ENCODE data around the gene MYEF2. TPM values are rescaled to one million over a fixed set of nuclear protein-coding genes. Genes with fewer than 3 reads are reported as not detected.

MYEF2 gene
- total and polyA plus RNA-seq, 2 experiments from 2014 or later = 62.0 to 79.7 TPM

- H3K27me3 Mint-ChIP-seq (ENCODE audit: insufficient read depth, low read depth, poor library complexity) = no peaks in the 10 kb centered on the region
- H3K79me2 ChIP-seq (replicated peaks; ENCODE audit: insufficient read depth) = peaks cover 74% of the 10 kb centered on the region
These were observed 3.0 kb downstream of the MYEF2 start for GRCh38 chr15:48175126-48175525.

More at GRCh38 chr15:48175126-48175525, 3.0 kb downstream of the MYEF2 start:
- DNase-seq (ENCODE audit: low spot score) (no peak), ATAC-seq (no peak)
- Histone ChIP-seq H3K4me1 (ENCODE audit: insufficient read depth) (peaks cover 40% of the 10 kb centered on the region), H3K9me2 (ENCODE audit: insufficient read depth) (no peaks in the 10 kb centered on the region), H3K4me2 (no peak overlapping the region), H3K27me3 (ENCODE audit: insufficient read depth) (no peaks in the 10 kb centered on the region), H4K20me1 (replicated peaks; ENCODE audit: insufficient read depth) (0 out of 2 replicates have a peak, but pooled peaks cover 14% of the 10 kb centered on the region), H3K4me3 (no peak overlapping the region), H2AFZ (no peak overlapping the region), H3K27ac (ENCODE audit: low read depth) (no peak overlapping the region), H3F3A (replicated peaks; ENCODE audit: low read depth) (no peaks in the 10 kb centered on the region), H3K36me3 (ENCODE audit: insufficient read depth) (no peaks in the 10 kb centered on the region)
- no peaks in the 10 kb centered on the region for H3K36me3 Mint-ChIP-seq (ENCODE audit: low read depth)
- H3K4me1 Mint-ChIP-seq = peaks cover 64% of the 10 kb centered on the region
- no peak overlapping the region for H3K27ac Mint-ChIP-seq
- H3K4me3 Mint-ChIP-seq = no peak overlapping the region
- no peaks in the 10 kb centered on the region for H3K9me3 Mint-ChIP-seq
- TF ChIP-seq ZNF114 (CRISPR knock-in tag; IDR thresholded peaks at IDR 0.05) (no peak), EZH2phosphoT487 (IDR thresholded peaks at IDR 0.05; ENCODE audit: unreplicated experiment) (no peak), NANOG (IDR thresholded peaks at IDR 0.05; ENCODE audit: borderline replicate concordance) (no peak), EZH2 (IDR thresholded peaks at IDR 0.05; ENCODE audit: low read depth, unreplicated experiment) (no peak), CREB1 (CRISPR knock-in tag; IDR thresholded peaks at IDR 0.05; ENCODE audit: low read depth) (no peak), CTCF (conservative IDR thresholded peaks at IDR 0.05; ENCODE audit: low read depth in 2 of 2) (no peak), JUNB (IDR thresholded peaks at IDR 0.05; ENCODE audit: unreplicated experiment) (no peak), STAT1 (IDR thresholded peaks at IDR 0.05; ENCODE audit: unreplicated experiment) (no peak), REST (IDR thresholded peaks at IDR 0.05; ENCODE audit: unreplicated experiment) (no peak), ZNF331 (CRISPR knock-in tag; IDR thresholded peaks at IDR 0.05; ENCODE audit: low read depth) (no peak), POLR2AphosphoS5 (IDR thresholded peaks at IDR 0.05; ENCODE audit: low read depth) (no peak)
- TF ChIP-seq, protein P1, sequence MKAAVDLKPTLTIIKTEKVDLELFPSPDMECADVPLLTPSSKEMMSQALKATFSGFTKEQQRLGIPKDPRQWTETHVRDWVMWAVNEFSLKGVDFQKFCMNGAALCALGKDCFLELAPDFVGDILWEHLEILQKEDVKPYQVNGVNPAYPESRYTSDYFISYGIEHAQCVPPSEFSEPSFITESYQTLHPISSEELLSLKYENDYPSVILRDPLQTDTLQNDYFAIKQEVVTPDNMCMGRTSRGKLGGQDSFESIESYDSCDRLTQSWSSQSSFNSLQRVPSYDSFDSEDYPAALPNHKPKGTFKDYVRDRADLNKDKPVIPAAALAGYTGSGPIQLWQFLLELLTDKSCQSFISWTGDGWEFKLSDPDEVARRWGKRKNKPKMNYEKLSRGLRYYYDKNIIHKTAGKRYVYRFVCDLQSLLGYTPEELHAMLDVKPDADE (IDR thresholded peaks at IDR 0.05) = no peak
- TF ChIP-seq, protein P2, sequence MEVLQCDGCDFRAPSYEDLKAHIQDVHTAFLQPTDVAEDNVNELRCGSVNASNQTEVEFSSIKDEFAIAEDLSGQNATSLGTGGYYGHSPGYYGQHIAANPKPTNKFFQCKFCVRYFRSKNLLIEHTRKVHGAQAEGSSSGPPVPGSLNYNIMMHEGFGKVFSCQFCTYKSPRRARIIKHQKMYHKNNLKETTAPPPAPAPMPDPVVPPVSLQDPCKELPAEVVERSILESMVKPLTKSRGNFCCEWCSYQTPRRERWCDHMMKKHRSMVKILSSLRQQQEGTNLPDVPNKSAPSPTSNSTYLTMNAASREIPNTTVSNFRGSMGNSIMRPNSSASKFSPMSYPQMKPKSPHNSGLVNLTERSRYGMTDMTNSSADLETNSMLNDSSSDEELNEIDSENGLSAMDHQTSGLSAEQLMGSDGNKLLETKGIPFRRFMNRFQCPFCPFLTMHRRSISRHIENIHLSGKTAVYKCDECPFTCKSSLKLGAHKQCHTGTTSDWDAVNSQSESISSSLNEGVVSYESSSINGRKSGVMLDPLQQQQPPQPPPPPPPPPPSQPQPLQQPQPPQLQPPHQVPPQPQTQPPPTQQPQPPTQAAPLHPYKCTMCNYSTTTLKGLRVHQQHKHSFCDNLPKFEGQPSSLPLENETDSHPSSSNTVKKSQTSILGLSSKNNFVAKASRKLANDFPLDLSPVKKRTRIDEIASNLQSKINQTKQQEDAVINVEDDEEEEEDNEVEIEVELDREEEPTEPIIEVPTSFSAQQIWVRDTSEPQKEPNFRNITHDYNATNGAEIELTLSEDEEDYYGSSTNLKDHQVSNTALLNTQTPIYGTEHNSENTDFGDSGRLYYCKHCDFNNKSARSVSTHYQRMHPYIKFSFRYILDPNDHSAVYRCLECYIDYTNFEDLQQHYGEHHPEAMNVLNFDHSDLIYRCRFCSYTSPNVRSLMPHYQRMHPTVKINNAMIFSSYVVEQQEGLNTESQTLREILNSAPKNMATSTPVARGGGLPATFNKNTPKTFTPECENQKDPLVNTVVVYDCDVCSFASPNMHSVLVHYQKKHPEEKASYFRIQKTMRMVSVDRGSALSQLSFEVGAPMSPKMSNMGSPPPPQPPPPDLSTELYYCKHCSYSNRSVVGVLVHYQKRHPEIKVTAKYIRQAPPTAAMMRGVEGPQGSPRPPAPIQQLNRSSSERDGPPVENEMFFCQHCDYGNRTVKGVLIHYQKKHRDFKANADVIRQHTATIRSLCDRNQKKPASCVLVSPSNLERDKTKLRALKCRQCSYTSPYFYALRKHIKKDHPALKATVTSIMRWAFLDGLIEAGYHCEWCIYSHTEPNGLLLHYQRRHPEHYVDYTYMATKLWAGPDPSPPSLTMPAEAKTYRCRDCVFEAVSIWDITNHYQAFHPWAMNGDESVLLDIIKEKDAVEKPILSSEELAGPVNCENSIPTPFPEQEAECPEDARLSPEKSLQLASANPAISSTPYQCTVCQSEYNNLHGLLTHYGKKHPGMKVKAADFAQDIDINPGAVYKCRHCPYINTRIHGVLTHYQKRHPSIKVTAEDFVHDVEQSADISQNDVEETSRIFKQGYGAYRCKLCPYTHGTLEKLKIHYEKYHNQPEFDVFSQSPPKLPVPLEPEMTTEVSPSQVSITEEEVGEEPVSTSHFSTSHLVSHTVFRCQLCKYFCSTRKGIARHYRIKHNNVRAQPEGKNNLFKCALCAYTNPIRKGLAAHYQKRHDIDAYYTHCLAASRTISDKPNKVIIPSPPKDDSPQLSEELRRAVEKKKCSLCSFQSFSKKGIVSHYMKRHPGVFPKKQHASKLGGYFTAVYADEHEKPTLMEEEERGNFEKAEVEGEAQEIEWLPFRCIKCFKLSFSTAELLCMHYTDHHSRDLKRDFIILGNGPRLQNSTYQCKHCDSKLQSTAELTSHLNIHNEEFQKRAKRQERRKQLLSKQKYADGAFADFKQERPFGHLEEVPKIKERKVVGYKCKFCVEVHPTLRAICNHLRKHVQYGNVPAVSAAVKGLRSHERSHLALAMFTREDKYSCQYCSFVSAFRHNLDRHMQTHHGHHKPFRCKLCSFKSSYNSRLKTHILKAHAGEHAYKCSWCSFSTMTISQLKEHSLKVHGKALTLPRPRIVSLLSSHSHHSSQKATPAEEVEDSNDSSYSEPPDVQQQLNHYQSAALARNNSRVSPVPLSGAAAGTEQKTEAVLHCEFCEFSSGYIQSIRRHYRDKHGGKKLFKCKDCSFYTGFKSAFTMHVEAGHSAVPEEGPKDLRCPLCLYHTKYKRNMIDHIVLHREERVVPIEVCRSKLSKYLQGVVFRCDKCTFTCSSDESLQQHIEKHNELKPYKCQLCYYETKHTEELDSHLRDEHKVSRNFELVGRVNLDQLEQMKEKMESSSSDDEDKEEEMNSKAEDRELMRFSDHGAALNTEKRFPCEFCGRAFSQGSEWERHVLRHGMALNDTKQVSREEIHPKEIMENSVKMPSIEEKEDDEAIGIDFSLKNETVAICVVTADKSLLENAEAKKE (CRISPR knock-in tag; IDR thresholded peaks at IDR 0.05) = no peak

Data from GM23338 (cell line).